ENCODE results near the gene VPS11. TPM values are rescaled to one million over a fixed set of nuclear protein-coding genes. Genes with fewer than 3 reads are reported as not detected.

The VPS11 gene
- polyA plus RNA-seq, 3 donors, result 28.6 to 56.6 (median 43.3) TPM

GRCh38 chr11:119125821-119126220 is 58.2 kb downstream of the VPS11 start:
- Histone ChIP-seq H3K36me3 (replicated peaks in 1 of 2; ENCODE audit: control insufficient read depth in 1 of 2, insufficient read depth in 2 of 2, low read length in 2 of 2) (peaks cover 32 to 64% of the 10 kb centered on the region in 2 donors), H4K20me1 (ENCODE audit: insufficient read depth, low read length) (peaks cover 24% of the 10 kb centered on the region), H2AFZ (ENCODE audit: insufficient read depth, low read depth, low read length, poor library complexity, severe bottlenecking) (no peak overlapping the region), H3K4me3 (replicated peaks in 1 of 3; ENCODE audit: low read depth in 2 of 3, low read length in 3 of 3) (no peak overlapping the region), H3K4me1 (ENCODE audit: control insufficient read depth in 1 of 2, insufficient read depth in 2 of 2, low read length in 2 of 2) (peaks cover 11 to 19% of the 10 kb centered on the region in 2 donors), H3K9me3 (replicated peaks in 1 of 2; ENCODE audit: control insufficient read depth in 1 of 2, insufficient read depth in 1 of 2, low read length in 2 of 2) (no peaks in the 10 kb centered on the region), H3K9ac (ENCODE audit: insufficient read depth, low read length, poor library complexity, severe bottlenecking) (no peak overlapping the region), H3K27ac (ENCODE audit: low read depth in 1 of 2, low read length in 2 of 2) (no peak overlapping the region), H3K79me2 (ENCODE audit: insufficient read depth, low read length) (peaks cover 33% of the 10 kb centered on the region), H3K27me3 (ENCODE audit: control insufficient read depth in 2 of 2, insufficient read depth in 2 of 2, low read length in 2 of 2) (no peaks in the 10 kb centered on the region), H3K4me2 (replicated peaks; ENCODE audit: extremely low read depth, low read length, poor library complexity, severe bottlenecking) (no peak overlapping the region)
- DNase-seq, result no peak
- no peak for TF ChIP-seq CTCF (IDR thresholded peaks at IDR 0.05)
- Mint-ChIP-seq H3K4me1 (peaks cover 20% of the 10 kb centered on the region), H3K27ac (peak overlapping the region in 1 of 7 donors; percentile 45), H3K4me3 (no peak overlapping the region), H3K27me3 (ENCODE audit: low read depth in 3 of 3) (peaks cover 0 to 2% (median 0%) of the 10 kb centered on the region in 3 donors), H3K36me3 (peaks cover 44 to 60% of the 10 kb centered on the region in 2 donors), H3K9me3 (no peaks in the 10 kb centered on the region)
- intact Hi-C loops (cut with micrococcal nuclease), result no loop called here
- WGBS (ENCODE audit: insufficient coverage), result 100% methylated on average over 3 of the region's 6 CpGs

DNA sequence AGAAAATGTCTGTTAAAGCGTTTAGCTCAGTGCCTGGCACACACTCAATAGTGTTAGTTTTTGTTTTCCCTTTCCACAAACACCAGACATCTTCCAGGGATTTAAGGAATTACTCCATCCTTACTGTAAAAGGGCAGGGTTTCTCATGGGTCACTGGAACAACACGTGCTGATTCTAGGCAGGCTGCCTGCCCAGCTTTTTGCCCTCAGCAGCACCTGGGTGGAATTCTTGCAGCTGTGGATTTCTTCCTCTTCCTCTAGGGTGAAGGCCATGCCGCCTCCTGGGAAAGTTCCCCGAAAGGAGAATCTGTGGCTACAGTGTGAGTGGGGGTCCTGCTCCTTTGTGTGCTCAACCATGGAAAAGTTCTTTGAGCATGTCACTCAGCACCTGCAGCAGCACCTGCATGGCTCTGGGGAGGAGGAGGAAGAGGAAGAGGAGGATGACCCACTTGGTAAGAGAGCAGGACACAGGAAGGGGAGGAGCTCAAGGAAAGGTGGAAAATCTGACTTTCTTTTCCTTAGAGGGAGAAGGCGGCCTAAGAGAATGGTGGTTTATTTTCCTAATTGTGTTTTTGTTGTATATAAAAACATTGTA is 59.2 kb downstream of the VPS11 start:
- H3K27ac Mint-ChIP-seq, result peak overlapping the region in 1 of 7 donors; percentile 60
- H3K4me3 Mint-ChIP-seq, result no peak overlapping the region
- TF ChIP-seq CTCF (IDR thresholded peaks at IDR 0.05), result no peak
- H2AFZ ChIP-seq (ENCODE audit: insufficient read depth, low read depth, low read length, poor library complexity, severe bottlenecking), result no peak overlapping the region
- peaks cover 9 to 14% of the 10 kb centered on the region in 2 donors for H3K4me1 ChIP-seq (ENCODE audit: control insufficient read depth in 1 of 2, insufficient read depth in 2 of 2, low read length in 2 of 2)
- DNase-seq, result no peak
- peaks cover 53 to 70% of the 10 kb centered on the region in 2 donors for H3K36me3 Mint-ChIP-seq
- H3K9me3 Mint-ChIP-seq, result no peaks in the 10 kb centered on the region
- H3K9ac ChIP-seq (ENCODE audit: insufficient read depth, low read length, poor library complexity, severe bottlenecking), result no peak overlapping the region
- intact Hi-C loops (cut with micrococcal nuclease), result no loop called here
- H3K79me2 ChIP-seq (ENCODE audit: insufficient read depth, low read length), result peaks cover 30% of the 10 kb centered on the region
- H3K4me1 Mint-ChIP-seq, result peaks cover 18% of the 10 kb centered on the region
- no peaks in the 10 kb centered on the region for H3K27me3 ChIP-seq (ENCODE audit: control insufficient read depth in 2 of 2, insufficient read depth in 2 of 2, low read length in 2 of 2)
- H3K36me3 ChIP-seq (replicated peaks in 1 of 2; ENCODE audit: control insufficient read depth in 1 of 2, insufficient read depth in 2 of 2, low read length in 2 of 2), result peaks cover 42 to 74% of the 10 kb centered on the region in 2 donors
- 100% methylated on average over 1 of the region's 5 CpGs for WGBS (ENCODE audit: insufficient coverage)
- peaks cover 24% of the 10 kb centered on the region for H4K20me1 ChIP-seq (ENCODE audit: insufficient read depth, low read length)
- H3K4me3 ChIP-seq (replicated peaks in 1 of 3; ENCODE audit: low read depth in 2 of 3, low read length in 3 of 3), result no peak overlapping the region
- no peak overlapping the region for H3K27ac ChIP-seq (ENCODE audit: low read depth in 1 of 2, low read length in 2 of 2)
- no peaks in the 10 kb centered on the region for H3K9me3 ChIP-seq (replicated peaks in 1 of 2; ENCODE audit: control insufficient read depth in 1 of 2, insufficient read depth in 1 of 2, low read length in 2 of 2)
- no peaks in the 10 kb centered on the region for H3K27me3 Mint-ChIP-seq (ENCODE audit: low read depth in 3 of 3)
- no peak overlapping the region for H3K4me2 ChIP-seq (replicated peaks; ENCODE audit: extremely low read depth, low read length, poor library complexity, severe bottlenecking)

All from CD14-positive monocyte (primary cell).